KMS-11 (cell line): ENCODE measurements around the gene NUPR1.
"Not testable (repeated sequence)": the region's sequence is repeated elsewhere in the genome, so short reads cannot be mapped to it uniquely, and the experiment has no call there.

Experiments used
- H2AFZ ChIP-seq: fragments of 200-600 bp; sonication (generic); 2 replicates; pipeline ENCODE4 v1.6.1; 2016; ENCODE audit warnings: antibody characterized with exemption, mixed run types, low read depth
- H3K27ac ChIP-seq: fragments of 200-600 bp; sonication (generic); 2 replicates; pipeline ENCODE4 v1.6.1; 2016; ENCODE audit warnings: mild to moderate bottlenecking, mixed run types
- H3K27me3 ChIP-seq: fragments of 200-600 bp; sonication (generic); 2 replicates; pipeline ENCODE4 v1.6.1; 2017; ENCODE audit warnings: mild to moderate bottlenecking, low read depth, mixed run types, moderate library complexity; ENCODE audit not compliant: insufficient read depth
- H3K36me3 ChIP-seq: fragments of 200-600 bp; sonication (generic); 2 replicates; pipeline ENCODE4 v1.6.1; 2017; ENCODE audit warnings: mild to moderate bottlenecking, mixed run types; ENCODE audit not compliant: insufficient read depth
- H3K4me1 ChIP-seq: fragments of 200-600 bp; sonication (generic); 2 replicates; pipeline ENCODE4 v1.6.1; 2016; ENCODE audit warnings: mild to moderate bottlenecking, low read depth, mixed run types; ENCODE audit not compliant: poor library complexity, severe bottlenecking
- H3K4me2 ChIP-seq: fragments of 200-600 bp; sonication (generic); 2 replicates; pipeline ENCODE4 v1.7.0; 2016; ENCODE audit warnings: mild to moderate bottlenecking, mixed run types
- H3K4me3 ChIP-seq: fragments of 200-600 bp; sonication (generic); IDR thresholded peaks from 2 replicates; pipeline ENCODE4 v1.6.1; 2017; ENCODE audit warnings: low read depth, low read length, mixed read lengths; ENCODE audit not compliant: insufficient read depth
- H3K79me2 ChIP-seq: fragments of 200-600 bp; sonication (generic); 2 replicates; pipeline ENCODE4 v1.6.1; 2016; ENCODE audit warnings: low read depth, mixed run types; ENCODE audit not compliant: insufficient read depth
- H3K9ac ChIP-seq: fragments of 200-600 bp; sonication (generic); 2 replicates; pipeline ENCODE4 v1.6.1; 2016; ENCODE audit warnings: mild to moderate bottlenecking, mixed run types
- H4K20me1 ChIP-seq: fragments of 200-600 bp; sonication (generic); 2 replicates; pipeline ENCODE4 v1.6.1; 2016; ENCODE audit warnings: mild to moderate bottlenecking, mixed run types; ENCODE audit not compliant: insufficient read depth
- CTCF ChIP-seq: fragments of 200-600 bp; sonication (generic); conservative IDR thresholded peaks from 2 replicates; pipeline ENCODE4 v1.6.1; 2017; ENCODE audit warnings: low read depth, mild to moderate bottlenecking, antibody characterized with exemption, low read length, moderate library complexity, mixed read lengths

NUPR1 gene

GRCh38 chr16:28491230-28491969 is 47.4 kb downstream of the NUPR1 start:
- no peak overlapping the region for H3K4me3 ChIP-seq
- peaks cover 54% of the 10 kb centered on the region for H3K4me1 ChIP-seq
- peak overlapping the region; percentile 97 for H3K27ac ChIP-seq

DNA sequence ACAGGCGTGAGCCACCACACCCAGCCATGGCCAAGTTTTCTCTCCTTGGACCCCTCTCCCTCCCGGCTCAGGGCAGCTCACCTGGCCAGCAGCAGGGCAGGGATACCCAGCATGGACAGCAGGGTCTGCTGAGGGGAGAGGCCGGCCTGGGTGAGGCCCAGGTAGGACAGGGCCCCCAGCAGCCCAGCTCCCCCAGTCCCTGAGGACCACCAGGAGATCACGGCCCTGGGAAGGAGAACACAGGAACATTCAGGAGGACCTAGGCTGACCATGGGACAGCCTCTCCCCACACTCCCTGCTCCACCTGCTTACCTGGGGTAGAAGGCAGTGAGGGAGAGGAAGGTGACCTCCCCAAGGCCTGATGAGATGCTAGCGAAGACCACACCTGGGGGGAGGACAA is 52.5 kb downstream of the NUPR1 start:
- Histone ChIP-seq H3K36me3 (no peaks in the 10 kb centered on the region), H3K27me3 (no peaks in the 10 kb centered on the region)
- TF ChIP-seq CTCF: no peak

More at GRCh38 chr16:28491230-28491969, 47.4 kb downstream of the NUPR1 start:
- no peaks in the 10 kb centered on the region for H4K20me1 ChIP-seq
- no peaks in the 10 kb centered on the region for H3K36me3 ChIP-seq
- peaks cover 6% of the 10 kb centered on the region; the same call in 1 of the 2 replicates for H3K27me3 ChIP-seq
- H2AFZ ChIP-seq: peak overlapping the region; percentile 100
- peak overlapping the region; percentile 97 for H3K9ac ChIP-seq
- TF ChIP-seq CTCF: no peak
- 0 out of 2 replicates have a peak, but pooled peaks cover 11% of the 10 kb centered on the region for H3K79me2 ChIP-seq
- peak overlapping the region; percentile 94 for H3K4me2 ChIP-seq

GRCh38 chr16:28483361-28483760 is 55.4 kb downstream of the NUPR1 start:
- H3K27ac ChIP-seq, H3K27me3 ChIP-seq, H3K4me1 ChIP-seq, H2AFZ ChIP-seq, H3K4me3 ChIP-seq, H3K4me2 ChIP-seq, H3K79me2 ChIP-seq, H3K9ac ChIP-seq, H4K20me1 ChIP-seq, H3K36me3 ChIP-seq: not testable (repeated sequence)

More for the DNA sequence above, 52.5 kb downstream of the NUPR1 start:
- H3K4me1 ChIP-seq: peaks cover 28% of the 10 kb centered on the region
- H3K9ac ChIP-seq: no peak overlapping the region
- H3K4me2 ChIP-seq: no peak overlapping the region
- H3K79me2 ChIP-seq: 0 out of 2 replicates have a peak, but pooled peaks cover 6% of the 10 kb centered on the region
- no peak overlapping the region for H3K27ac ChIP-seq
- no peak overlapping the region for H2AFZ ChIP-seq
- H4K20me1 ChIP-seq: no peaks in the 10 kb centered on the region
- no peak overlapping the region for H3K4me3 ChIP-seq
